HK-2 (cell line): ENCODE data around the gene TSPAN6.

ENCODE experiments used
- DNase-seq: peaks from one replicate; pipeline ENCODE4 v3.0.0-alpha.2; 2018; ENCODE audit not compliant: unreplicated experiment

The TSPAN6 gene

DNA sequence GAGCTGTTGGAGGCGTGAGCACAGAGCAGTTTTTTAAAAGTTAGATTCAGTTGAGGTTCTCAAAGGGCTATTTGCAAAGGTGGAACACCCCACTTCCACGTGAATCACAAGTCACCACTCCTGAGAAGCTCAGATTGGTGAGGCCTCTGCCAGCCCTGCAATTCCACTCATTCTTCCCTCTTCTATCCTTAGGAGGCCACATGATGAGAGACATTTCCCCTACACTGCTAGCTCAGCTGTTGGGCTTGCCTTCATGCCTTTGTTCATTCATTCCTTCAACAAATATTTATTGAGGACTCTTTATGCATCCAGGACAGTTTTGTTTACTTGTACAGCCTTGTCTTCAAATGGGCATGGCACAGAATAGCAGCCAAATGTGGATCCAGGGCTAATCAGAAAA is 11.1 kb upstream of the TSPAN6 start:
- no peak for DNase-seq

DNA sequence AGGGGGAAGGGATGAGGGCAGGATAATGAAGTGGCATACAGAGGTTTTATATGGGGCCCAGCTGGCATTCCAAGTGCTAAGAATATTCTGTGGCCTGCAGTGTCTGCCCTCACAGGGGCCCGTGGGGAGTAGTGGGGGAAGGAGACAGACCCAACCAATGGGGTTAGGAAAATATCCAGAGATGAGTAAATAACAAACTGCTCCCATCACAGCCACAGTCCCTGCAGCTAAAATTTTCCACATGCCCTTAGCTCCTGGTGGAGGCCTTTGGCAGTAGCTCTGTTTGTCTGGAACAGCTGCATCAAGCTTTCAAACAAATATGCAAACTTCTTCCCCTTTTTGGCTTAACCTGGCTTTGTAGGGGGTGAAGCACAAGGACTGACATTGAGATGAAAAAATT is 10.5 kb upstream of the TSPAN6 start:
- no peak for DNase-seq

DNA sequence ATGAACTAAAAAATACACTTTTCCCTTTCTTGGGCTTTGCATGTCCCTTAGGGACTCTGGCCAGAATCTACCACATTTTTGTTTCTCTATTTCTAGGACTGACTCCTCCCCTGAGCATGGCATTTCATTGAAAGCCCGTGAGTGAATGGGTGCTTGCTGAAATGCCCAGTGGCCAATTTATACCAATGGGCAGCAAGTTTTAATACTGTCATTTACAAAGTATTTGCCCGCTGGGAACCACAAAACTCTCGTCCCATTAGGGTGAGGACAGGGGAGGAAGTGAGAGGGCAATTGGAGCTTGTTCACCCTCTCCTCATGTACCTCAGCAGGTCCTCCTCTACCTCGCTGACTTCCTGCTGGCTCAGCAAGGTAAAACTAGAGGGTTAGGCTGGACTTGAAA is 8.5 kb upstream of the TSPAN6 start:
- DNase-seq = no peak

DNA sequence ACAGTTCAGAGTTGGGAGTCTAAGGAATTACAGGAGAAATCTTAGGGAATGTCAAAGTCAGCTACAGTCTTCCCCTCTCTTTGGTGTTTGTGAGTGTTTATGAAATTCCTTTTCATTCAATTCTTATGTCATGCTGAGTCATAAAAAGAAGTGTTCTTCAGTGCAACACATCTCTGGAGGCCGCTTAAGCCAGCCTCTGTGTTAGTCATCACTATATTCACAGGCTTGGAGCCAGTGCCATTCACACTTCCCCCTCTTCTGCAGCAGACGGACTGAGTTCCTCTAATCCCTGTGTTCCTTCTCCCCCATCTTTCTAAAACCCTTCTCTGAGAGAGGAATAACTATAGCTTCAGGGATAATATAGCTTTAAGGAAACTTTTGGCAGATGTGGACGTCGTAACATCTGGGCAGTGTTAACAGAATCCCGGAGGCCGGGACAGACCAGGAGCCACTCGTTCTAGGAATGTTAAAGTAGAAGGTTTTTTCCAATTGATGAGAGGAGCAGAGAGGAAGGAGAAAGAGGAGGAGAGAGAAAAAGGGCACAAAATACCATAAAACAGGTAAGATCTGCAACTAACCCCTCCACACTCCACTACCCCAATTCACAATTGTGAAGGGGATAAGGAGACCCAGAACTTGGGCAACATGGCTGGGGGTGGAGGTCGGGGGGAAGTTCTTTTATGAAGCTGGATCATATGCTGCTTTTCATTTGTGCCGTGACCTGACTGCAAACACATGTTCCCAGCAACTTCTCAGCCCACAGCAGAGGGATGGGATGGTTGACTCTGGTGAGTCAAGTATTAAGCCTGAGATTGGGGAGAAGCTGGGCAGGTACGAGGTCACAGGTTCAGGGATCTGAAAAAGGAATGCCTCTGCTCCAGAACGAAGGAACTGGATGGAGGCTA is 7.6 kb upstream of the TSPAN6 start, which contains the start of gene SRPX2:
SRPX2 (plus strand) TSS at position 244 of the 905 bp plus-strand sequence. CDS start 2,124 bp downstream, outside the sequence.
- DNase-seq = peak; percentile 45

DNA sequence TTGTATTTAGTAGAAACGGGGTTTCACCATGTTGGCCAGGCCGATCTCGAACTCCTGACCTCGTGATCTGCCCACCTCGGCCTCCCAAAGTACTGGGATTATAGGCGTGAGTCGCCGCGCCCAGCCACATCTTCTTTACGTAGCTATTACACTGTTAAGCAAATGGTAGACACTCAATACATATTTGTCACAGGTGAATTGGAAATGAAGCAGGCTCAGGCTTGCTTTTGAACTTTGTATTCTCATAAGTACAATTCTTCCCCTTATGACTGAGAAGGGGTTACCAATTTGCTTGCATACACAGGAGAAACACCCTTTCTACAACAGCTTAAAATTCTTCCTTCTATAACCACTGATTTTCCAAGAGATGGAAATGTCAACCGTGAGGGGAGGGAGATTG is 6.6 kb upstream of the TSPAN6 start:
- DNase-seq = no peak

DNA sequence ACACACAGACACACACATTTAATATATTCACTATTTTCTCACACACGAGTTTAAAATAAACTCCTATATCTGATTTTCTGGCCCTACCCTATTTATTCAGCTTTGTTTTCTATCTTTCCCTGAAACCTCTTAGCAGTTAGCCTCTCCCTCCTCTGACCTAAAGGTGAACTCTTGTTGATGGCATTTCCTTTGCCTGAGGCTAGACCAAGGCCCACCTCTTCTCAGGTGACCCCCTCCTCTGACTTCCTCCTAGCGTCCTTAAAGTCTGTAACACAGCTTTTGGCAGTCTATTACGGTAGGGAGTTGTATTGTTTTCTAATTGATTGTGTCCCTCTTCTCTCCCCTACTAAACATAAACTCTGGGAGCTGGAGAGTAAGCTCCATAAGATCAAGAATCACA is 5.7 kb upstream of the TSPAN6 start:
- DNase-seq = no peak

DNA sequence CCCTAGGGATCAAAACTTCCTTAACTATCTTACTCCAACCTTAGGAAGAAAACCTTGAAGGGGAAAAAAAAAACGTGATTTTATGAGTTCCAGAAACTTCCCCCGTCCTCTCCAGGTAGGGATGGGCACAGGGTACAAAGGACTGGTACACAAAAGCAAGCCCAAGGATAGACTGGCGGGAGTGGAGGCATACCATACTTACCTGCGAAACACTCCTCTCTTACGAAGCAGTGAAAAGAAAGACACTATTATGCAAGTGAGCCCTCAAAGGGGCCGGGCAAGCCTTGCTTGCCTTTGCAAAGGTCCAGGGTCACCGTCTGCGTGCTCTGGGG is 651 bp downstream of the TSPAN6 start:
- DNase-seq = no peak

DNA sequence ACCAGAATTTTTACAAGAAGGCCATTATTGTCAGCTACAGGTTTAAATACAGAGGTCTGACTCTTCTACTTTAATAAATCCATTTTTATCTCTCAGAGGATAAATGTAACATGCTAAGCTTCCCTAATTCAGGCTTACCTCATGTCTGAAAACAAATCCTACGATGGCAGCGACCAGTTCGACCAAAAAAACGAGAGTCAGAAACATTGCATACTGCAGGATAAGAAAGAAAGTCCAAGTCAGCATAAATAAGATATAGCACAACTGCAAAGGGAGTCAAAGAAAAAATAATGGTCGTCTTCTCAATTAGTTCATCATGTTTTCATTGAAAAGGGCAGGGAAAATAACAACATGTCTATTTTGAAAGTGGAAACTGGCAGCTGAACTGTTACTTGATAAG is 1.6 kb downstream of the TSPAN6 start:
- DNase-seq = no peak

DNA sequence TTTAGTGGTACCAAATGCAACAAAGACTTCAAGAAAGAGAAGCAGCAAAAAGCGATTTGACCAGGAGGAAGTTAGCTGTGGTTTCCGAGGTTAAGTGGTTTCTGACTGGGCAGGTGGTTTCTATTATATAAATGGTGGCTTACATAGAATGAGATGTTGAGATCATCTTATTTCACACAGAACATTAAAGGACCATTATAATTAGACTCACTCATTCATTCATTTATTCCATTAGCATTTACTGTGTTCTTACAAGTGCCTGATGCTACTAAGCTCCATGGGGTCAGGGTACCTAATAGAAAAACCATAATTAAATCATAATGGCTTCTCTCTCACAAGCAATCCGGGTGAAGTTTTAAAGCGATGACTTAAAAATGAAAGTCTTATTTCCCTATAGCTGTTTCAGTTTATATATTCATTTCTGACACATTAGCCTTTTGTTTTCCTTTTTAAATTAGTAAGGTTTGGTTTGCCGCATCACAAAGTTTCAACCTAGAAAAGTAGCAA is 10.6 kb downstream of the TSPAN6 start:
- DNase-seq = no peak

DNA sequence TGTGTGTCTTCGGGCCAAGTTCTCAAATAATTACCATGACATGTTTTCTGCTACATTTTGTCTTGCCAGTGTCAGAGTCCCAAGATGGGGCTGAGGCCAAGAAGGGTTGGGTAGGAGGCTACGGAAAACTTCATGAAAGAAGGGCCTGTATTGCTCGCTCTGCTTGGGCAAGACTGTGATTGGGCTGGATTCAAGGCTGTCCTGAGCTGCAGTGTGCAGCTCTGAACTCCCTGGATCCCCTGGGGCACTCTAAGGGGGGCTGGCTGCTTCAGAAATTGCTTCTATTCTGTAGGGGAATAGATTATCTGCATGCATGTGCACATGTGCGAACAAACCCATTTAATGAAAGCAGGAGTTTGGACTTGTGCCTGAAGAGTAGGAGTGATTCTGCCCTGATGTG is 13.6 kb downstream of the TSPAN6 start:
- DNase-seq = no peak

DNA sequence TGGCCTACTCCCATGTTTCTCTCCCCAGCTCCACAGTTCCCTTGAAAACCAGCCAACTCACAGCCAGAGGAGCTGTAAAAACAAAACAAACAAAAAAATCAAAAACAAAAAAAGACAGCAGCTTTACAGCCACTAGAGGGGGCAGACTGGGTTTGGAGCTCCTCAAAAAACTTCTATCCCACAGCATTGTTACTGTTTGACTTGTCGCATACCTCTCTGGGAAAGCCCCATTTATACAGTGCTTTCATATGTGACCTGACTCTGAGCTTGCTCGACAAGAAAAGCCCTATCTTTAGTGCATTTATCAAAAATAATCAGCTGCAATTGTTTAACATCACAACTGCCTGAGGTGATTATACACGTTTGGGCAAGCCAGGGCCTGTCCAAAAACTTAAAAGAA is 21.6 kb downstream of the TSPAN6 start:
- DNase-seq = peak; percentile 19

DNA sequence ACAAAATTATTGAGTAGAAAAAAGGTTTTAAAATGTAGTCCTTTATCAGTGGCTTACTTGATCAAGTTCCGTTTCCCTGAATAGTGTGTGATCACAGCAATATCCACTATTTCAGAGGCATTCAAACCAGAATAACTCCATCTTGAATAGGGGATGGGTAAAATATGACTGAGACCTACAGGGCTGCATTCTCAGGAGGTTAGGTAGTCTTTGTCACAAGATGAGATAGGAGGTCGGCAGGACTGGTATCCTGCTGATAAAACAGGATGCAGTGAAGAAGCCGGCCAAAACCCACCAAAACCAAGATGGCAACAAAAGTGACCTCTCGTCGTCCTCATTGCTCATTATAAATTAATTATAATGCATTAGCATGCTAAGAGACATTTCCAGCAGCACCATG is 24.7 kb downstream of the TSPAN6 start:
- no peak for DNase-seq

DNA sequence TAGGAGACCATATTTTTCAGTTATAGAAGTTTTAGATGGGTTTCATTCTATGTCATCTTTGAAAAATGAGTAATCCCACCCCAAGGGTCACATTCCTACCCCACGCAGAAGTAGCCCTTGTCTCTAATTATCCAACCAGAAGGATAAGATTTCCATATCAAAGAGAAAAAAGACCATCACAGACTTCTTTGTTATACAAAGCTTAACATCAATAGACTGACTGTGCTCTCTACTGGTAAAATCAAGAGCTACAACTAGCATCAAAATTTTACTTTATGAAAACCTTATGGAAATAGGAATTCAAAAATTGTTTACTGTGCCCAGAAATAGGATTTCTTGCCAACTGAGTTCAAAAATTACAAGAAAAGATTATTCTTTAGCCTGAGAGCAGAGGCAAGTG is 27.0 kb downstream of the TSPAN6 start:
- DNase-seq = no peak

DNA sequence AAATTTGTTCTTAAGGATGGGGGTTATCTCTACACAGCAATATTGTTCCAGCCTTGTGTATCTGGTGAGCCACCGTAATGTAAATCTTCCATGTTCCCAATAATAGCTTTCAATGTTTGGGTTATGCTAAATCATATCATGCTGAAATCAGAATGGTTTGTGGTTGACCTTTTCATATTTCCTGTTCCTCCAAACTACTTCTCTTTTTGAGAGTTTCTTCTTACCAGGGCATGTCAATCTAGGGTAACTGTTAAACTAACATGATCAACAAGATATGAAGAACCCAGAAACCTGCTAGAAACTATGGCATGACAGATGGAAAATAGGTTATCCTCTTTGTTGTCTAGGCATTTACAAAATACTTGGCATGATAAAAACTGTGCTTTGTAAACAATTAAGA is 29.9 kb downstream of the TSPAN6 start:
- no peak for DNase-seq

DNA sequence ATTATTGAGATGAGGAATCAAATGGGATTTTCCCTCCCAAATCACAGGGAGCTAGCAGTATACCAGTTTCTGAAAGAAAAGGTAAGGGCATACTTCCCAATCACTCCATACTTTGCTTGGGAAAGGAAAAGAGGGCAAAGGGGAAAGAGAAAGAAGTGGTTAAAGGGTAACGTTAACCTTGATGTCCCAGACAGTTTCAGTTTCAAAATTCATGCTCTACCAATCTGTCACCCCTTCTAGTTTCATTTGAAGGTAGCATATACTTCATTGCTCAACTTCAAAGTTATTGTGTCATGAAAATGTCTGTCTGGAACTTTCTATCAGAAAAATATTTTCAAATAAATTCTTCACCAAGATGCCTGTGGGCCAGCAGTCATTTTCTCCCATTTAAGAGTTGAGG is 35.8 kb downstream of the TSPAN6 start:
- DNase-seq = no peak

DNA sequence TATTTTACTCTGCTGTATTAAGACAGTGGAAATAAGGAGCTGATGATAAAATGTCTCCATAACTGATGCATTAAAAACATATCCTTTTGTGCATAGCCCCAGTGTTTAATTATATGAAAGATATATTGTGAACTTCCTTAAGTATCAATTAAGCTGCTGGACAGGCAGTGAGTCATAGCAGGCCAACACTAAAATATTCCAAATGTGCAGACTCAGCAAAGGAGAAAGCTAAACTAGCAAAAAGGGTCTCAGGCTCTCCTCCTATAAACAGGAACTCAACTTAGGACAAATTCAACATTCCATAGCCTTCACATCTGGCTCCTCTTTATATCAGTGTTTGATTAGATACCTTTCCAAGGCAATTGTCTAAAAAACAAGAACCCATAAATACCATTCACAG is 36.3 kb downstream of the TSPAN6 start:
- no peak for DNase-seq

DNA sequence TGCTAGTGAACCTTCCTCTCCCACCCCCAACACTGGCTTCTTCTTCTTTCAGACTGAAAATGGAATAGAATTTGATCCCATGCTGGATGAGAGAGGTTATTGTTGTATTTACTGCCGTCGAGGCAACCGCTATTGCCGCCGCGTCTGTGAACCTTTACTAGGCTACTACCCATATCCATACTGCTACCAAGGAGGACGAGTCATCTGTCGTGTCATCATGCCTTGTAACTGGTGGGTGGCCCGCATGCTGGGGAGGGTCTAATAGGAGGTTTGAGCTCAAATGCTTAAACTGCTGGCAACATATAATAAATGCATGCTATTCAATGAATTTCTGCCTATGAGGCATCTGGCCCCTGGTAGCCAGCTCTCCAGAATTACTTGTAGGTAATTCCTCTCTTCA is 37.1 kb downstream of the TSPAN6 start:
- no peak for DNase-seq

DNA sequence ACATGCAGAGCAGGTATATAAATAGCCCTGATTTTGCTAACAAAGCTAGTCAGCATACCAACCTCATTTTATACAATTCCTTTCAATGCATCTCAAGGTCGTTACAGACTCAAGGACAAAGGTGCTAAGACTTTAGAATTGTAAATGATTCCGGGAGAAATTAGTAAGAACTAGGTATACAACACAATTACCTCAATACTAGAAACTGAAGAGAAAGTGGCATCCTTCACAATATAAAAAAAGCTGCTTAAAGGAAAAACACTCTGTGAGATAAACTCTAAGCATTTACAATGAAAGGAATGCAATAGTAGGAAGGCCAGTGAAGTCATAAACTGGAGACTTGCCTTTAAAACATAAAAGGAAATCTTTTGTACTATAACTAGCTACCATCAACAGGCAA is 40.0 kb downstream of the TSPAN6 start:
- no peak for DNase-seq

DNA sequence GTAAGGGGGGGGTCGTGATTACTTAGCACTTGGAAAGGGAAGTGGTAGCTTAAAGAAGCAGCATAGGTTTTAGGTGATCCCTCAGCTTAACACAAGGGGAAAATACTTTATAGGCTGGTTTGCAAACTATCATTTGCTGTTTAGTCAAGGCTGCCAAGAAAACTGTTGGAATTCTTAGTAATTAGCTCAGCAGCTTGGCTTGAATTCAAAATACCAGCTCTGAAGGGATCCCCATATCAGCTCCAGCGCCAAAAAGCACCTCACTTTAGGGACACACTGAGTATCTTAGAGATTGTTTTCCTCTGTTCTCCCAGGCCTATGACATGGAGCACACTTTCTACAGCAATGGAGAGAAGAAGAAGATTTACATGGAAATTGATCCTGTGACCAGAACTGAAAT is 43.0 kb downstream of the TSPAN6 start:
- no peak for DNase-seq

DNA sequence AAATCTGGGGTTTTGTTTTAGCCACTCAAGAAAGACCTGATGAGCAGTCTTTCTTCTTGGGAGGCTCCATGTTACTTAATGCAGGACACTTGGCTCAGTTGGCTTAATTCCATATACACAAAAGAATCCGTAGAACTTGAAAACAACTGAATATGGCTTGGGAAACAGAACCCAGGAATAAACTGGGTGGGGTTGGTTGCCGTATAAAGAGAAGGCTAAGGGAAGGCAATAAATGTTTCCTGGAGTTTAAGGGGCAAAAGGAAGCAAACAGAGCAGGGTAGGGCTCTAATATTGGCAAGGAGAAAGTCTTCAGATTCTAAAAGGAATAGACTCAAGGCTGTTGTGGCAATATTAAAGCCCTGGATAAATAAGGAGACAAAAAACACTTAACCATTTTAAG is 43.5 kb downstream of the TSPAN6 start:
- no peak for DNase-seq

DNA sequence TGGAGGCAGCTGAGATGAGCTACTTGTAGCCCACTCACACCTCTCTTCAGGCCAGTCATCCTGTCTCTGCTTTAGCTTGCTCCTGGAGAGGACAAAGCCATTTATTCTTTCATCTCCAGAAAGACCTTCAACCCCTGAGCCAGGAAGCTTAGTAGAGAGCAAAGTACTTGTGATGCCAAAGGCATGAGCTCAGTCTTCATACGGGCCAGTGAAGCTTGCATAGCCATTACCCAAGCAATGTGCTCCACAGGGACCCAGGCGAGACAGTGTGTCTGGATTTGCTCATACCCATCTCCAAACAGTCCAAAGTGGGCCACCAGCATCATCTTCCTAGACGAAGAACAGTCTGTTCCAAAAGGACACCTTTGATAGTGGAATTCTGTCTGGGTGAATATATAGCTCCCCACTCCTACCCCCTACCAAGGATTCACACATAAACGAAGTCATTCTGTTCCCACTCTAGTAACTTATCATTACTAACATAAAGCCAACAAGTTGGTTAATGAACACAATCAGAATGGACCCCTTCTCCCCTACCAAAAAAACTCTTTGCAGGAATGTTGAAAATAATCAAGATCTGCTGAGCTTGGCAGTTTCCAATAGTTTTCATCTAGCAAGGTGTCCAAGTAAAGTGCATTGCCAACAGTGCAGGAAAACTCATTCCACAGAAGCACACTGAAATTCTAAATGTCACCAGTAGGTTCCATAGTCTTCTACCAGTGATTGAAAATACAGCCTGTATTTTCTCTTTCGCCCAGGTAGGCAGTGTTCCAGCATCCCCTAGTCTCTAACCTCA is 45.2 kb downstream of the TSPAN6 start:
- DNase-seq = no peak

DNA sequence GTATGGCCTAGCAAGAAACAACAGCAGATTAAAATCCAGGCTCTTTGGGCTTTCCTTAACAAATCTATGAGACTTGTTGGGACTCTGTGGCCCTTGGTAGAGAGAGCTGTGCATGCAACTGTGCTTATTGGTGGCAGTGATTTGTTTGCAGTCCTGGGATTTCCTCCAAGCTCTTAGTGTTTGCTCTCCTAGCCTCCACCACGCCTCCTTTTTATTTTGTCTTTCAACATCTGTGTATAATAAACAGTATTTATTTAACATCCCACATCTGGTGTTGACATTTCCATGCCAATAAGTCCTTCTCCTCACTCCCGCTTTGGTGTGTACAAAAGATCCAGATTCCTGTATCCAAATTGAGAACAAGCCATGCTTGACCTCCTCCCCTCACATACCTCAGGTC is 48.7 kb downstream of the TSPAN6 start:
- no peak for DNase-seq

DNA sequence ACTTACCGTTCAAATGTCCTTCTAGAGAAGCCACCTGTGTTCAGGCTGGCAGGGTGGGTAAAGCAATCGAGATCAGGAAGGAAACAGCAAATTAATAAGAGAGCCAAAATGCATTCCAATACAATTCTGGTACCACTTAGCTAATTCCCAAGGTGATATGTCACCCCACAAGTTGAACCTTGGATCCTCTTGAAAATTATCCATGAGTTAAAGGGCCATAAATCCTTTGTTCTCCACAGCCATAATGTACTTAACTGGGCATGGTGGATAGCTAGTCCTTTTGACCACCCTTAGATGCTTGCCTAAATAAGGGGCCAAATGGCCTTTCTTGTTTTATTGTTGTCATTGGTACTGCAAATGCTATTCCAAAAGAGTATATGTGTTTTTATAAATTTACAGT is 49.9 kb downstream of the TSPAN6 start:
- no peak for DNase-seq
